Measurements from ENCODE around the gene EGFR.

EGFR gene

GRCh38 chr7:55130395-55131141 lies 111.8 kb downstream of the EGFR start:
- DNase-seq = no peak

- DNase-seq = no peak
Observed at GRCh38 chr7:55131142-55131929, 112.5 kb downstream of the EGFR start.

GRCh38 chr7:55132550-55132889 lies 113.7 kb downstream of the EGFR start:
- no peak for DNase-seq

GRCh38 chr7:55132890-55133551 lies 114.2 kb downstream of the EGFR start:
- DNase-seq = no peak

- no peak for DNase-seq
Observed at GRCh38 chr7:55133630-55134358, 115.0 kb downstream of the EGFR start.

- DNase-seq = no peak
Observed at GRCh38 chr7:55134359-55134725, 115.5 kb downstream of the EGFR start.

GRCh38 chr7:55134786-55135185 lies 116.0 kb downstream of the EGFR start:
- no peak for DNase-seq

- no peak for DNase-seq
Observed at GRCh38 chr7:55135462-55135861, 116.6 kb downstream of the EGFR start.

- DNase-seq = no peak
Observed at GRCh38 chr7:55138663-55139062, 119.8 kb downstream of the EGFR start.

GRCh38 chr7:55140221-55140940 lies 121.6 kb downstream of the EGFR start:
- DNase-seq = no peak

- no peak for DNase-seq
Observed at GRCh38 chr7:55140941-55141278, 122.1 kb downstream of the EGFR start.

GRCh38 chr7:55142919-55143600 lies 124.2 kb downstream of the EGFR start:
- no peak for DNase-seq

GRCh38 chr7:55144333-55145317 lies 125.8 kb downstream of the EGFR start:
- no peak for DNase-seq

GRCh38 chr7:55145606-55146005 lies 126.8 kb downstream of the EGFR start:
- no peak for DNase-seq

GRCh38 chr7:55147101-55147500 lies 128.3 kb downstream of the EGFR start:
- DNase-seq = no peak

GRCh38 chr7:55147736-55148135 lies 128.9 kb downstream of the EGFR start:
- DNase-seq = no peak

- no peak for DNase-seq
Observed at GRCh38 chr7:55148571-55148970, 129.8 kb downstream of the EGFR start.

GRCh38 chr7:55149001-55149400 lies 130.2 kb downstream of the EGFR start:
- DNase-seq = no peak

GRCh38 chr7:55150166-55150565 lies 131.3 kb downstream of the EGFR start:
- no peak for DNase-seq

GRCh38 chr7:55150709-55151451 lies 132.1 kb downstream of the EGFR start:
- DNase-seq = no peak

Measured in NCI-H774 (cell line).